ENCODE data around the gene CPM. TPM values are rescaled to one million over a fixed set of nuclear protein-coding genes. Genes with fewer than 3 reads are reported as not detected.
A peak's percentile ranks its signal among the peaks of the same experiment; 100 is the strongest.

CPM gene
- total and polyA plus RNA-seq, 9 donors, result 2.0 to 11.3 (median 3.5) TPM

- no peak for DNase-seq
- Histone ChIP-seq H3K36me3 (ENCODE audit: control insufficient read depth, insufficient read depth, low read length) (no peaks in the 10 kb centered on the region), H3K4me3 (ENCODE audit: low read length) (no peak overlapping the region), H3K9me3 (replicated peaks; ENCODE audit: control insufficient read depth, low read depth, low read length) (no peaks in the 10 kb centered on the region), H3K4me1 (ENCODE audit: control insufficient read depth, insufficient read depth, low read length) (no peaks in the 10 kb centered on the region), H3K27me3 (ENCODE audit: control insufficient read depth, insufficient read depth, low read length) (no peaks in the 10 kb centered on the region), H3K27ac (ENCODE audit: low read length) (no peak overlapping the region)
- no CpG with 5 or more reads among the region's 8 CpGs for WGBS (ENCODE audit: insufficient coverage)
Observed at GRCh38 chr12:68971404-68971803, 38.4 kb upstream of the CPM start.

DNA sequence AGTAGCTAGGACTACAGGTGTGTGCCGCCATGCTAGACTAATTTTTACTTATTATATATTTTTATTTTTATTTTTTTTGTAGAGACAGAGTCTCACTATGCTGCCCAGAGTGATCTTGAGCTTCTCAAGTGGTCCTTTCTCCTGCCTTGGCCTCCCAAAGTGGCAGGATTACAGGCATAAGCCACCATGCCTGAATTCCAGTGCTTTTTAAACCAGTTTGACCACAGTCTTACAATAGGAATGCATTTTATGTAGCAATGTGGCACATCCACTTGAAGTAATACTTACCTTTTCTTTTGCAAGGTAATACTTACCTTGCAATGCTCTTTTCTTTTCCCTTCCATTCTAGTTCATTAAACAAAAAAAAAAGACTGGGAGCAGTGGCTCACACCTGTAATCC is 38.0 kb upstream of the CPM start:
- WGBS (ENCODE audit: insufficient coverage), result no CpG with 5 or more reads among the region's 1 CpG
- no peaks in the 10 kb centered on the region for H3K36me3 ChIP-seq (ENCODE audit: control insufficient read depth, insufficient read depth, low read length)
- H3K27ac ChIP-seq (ENCODE audit: low read length), result no peak overlapping the region
- DNase-seq, result no peak
- H3K27me3 ChIP-seq (ENCODE audit: control insufficient read depth, insufficient read depth, low read length), result no peaks in the 10 kb centered on the region
- H3K9me3 ChIP-seq (replicated peaks; ENCODE audit: control insufficient read depth, low read depth, low read length), result no peaks in the 10 kb centered on the region
- H3K4me3 ChIP-seq (ENCODE audit: low read length), result no peak overlapping the region
- no peaks in the 10 kb centered on the region for H3K4me1 ChIP-seq (ENCODE audit: control insufficient read depth, insufficient read depth, low read length)

- DNase-seq, result no peak
- Histone ChIP-seq H3K36me3 (ENCODE audit: control insufficient read depth, insufficient read depth, low read length) (no peaks in the 10 kb centered on the region), H3K27me3 (ENCODE audit: control insufficient read depth, insufficient read depth, low read length) (no peaks in the 10 kb centered on the region), H3K4me3 (ENCODE audit: low read length) (no peak overlapping the region), H3K27ac (ENCODE audit: low read length) (no peak overlapping the region), H3K9me3 (replicated peaks; ENCODE audit: control insufficient read depth, low read depth, low read length) (no peaks in the 10 kb centered on the region), H3K4me1 (ENCODE audit: control insufficient read depth, insufficient read depth, low read length) (no peaks in the 10 kb centered on the region)
Observed at GRCh38 chr12:68970306-68970705, 37.3 kb upstream of the CPM start.

- Histone ChIP-seq H3K4me3 (ENCODE audit: low read length) (no peak overlapping the region), H3K4me1 (ENCODE audit: control insufficient read depth, insufficient read depth, low read length) (no peaks in the 10 kb centered on the region), H3K36me3 (ENCODE audit: control insufficient read depth, insufficient read depth, low read length) (no peaks in the 10 kb centered on the region), H3K27me3 (ENCODE audit: control insufficient read depth, insufficient read depth, low read length) (no peaks in the 10 kb centered on the region), H3K9me3 (replicated peaks; ENCODE audit: control insufficient read depth, low read depth, low read length) (no peaks in the 10 kb centered on the region), H3K27ac (ENCODE audit: low read length) (no peak overlapping the region)
- no peak for DNase-seq
- no CpG with 5 or more reads among the region's 3 CpGs for WGBS (ENCODE audit: insufficient coverage)
Observed at GRCh38 chr12:68967046-68967445, 34.1 kb upstream of the CPM start.

DNA sequence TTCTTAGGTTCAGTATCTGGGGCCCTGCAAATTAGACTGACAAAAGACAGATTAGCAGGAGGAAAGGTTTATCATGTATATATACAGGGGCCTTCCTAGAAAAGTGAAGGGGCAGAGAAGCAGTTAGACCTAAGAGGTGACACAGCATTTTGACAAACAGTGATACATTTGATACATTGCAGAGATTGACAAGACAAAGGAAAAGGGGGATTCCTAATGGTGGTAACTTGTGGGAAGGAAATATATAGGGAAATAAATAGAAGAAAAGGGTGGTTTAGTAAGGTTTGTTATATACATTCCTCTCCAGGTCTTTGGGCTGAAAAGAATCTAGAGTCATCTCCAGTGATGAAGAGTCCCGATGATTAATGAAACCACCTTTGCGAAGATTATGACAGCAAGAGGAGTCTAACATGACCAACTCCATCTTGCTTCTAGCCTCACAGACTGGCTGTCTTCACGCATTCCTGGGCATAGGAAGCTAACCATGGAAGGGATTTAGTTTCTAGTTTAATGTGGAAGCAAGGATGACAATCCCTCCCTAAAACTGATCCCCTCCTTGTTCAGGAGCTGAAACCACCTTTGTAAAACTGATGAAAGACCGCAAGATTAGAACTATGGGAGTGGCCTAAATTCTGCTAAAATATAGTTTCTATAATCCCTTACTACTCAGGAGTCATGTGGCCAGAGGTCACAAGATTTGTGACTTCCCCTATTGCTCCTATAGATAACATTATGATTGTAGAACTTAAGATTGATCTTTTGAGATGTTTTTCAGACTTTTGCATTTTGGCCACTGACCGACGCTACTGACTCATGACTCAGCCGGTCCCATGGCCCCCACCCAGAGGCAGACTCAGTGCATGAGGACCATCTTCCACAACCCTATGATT is 31.1 kb upstream of the CPM start:
- Histone ChIP-seq H3K4me1 (ENCODE audit: control insufficient read depth, insufficient read depth, low read length) (no peaks in the 10 kb centered on the region), H3K9me3 (replicated peaks; ENCODE audit: control insufficient read depth, low read depth, low read length) (no peaks in the 10 kb centered on the region), H3K27me3 (ENCODE audit: control insufficient read depth, insufficient read depth, low read length) (no peaks in the 10 kb centered on the region), H3K27ac (ENCODE audit: low read length) (no peak overlapping the region), H3K4me3 (ENCODE audit: low read length) (no peak overlapping the region), H3K36me3 (ENCODE audit: control insufficient read depth, insufficient read depth, low read length) (no peaks in the 10 kb centered on the region)
- WGBS (ENCODE audit: insufficient coverage), result 97% methylated on average over 4 of the region's 7 CpGs
- no peak for DNase-seq

DNA sequence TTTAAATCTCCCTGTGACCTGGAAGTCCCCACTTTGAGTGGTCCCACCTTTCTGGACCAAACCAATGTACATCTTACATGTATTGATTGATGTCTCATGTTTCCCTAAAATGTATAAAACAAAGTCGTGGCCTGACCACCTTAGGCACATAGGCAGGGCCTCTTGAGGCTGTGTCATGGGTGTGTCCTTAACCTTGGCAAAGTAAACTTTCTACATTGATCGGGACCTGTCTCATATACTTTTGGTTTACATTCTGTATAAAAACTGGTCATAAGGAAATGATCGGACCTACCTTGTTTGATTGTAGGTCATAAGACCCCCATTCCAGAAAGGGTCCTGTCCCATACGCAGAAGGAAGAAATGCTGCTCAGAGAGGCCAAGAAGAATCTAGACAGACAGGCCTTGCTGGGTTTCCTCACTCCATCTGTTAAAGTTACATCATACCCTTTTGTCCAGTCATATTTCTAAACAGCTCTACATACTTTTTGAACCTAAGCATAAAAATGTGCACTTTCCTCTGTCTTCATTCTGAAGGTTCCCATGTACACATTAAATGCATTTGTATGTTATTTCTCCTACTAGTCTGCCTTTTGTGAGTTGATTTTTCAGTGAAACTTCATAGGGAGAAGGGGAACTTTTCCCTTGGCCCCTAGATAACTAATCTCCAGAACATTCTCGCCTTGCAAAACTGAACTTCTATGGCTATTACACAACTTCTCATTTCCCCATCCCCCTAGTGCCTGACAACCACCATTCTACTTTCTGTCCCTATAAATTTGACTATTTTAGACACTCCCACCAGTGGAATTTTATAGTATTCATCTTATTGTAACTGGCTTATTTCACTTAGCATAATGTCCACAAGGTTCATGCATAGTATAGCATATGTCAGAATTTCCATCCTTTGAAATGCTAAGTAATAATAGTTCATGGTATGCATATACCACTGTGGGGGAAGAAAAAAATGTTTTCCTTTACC is 30.2 kb upstream of the CPM start:
- H3K9me3 ChIP-seq (replicated peaks; ENCODE audit: control insufficient read depth, low read depth, low read length), result no peaks in the 10 kb centered on the region
- no peak overlapping the region for H3K4me3 ChIP-seq (ENCODE audit: low read length)
- no peak overlapping the region for H3K27ac ChIP-seq (ENCODE audit: low read length)
- no peaks in the 10 kb centered on the region for H3K27me3 ChIP-seq (ENCODE audit: control insufficient read depth, insufficient read depth, low read length)
- no peaks in the 10 kb centered on the region for H3K4me1 ChIP-seq (ENCODE audit: control insufficient read depth, insufficient read depth, low read length)
- peak; percentile 25 for DNase-seq
- H3K36me3 ChIP-seq (ENCODE audit: control insufficient read depth, insufficient read depth, low read length), result no peaks in the 10 kb centered on the region
- 100% methylated on average over 1 of the region's 5 CpGs for WGBS (ENCODE audit: insufficient coverage)

GRCh38 chr12:68959891-68960464 is 27.0 kb upstream of the CPM start:
- Histone ChIP-seq H3K27me3 (ENCODE audit: control insufficient read depth, insufficient read depth, low read length) (no peaks in the 10 kb centered on the region), H3K9me3 (replicated peaks; ENCODE audit: control insufficient read depth, low read depth, low read length) (no peaks in the 10 kb centered on the region), H3K4me3 (ENCODE audit: low read length) (no peak overlapping the region), H3K27ac (ENCODE audit: low read length) (no peak overlapping the region), H3K36me3 (ENCODE audit: control insufficient read depth, insufficient read depth, low read length) (no peaks in the 10 kb centered on the region), H3K4me1 (ENCODE audit: control insufficient read depth, insufficient read depth, low read length) (no peaks in the 10 kb centered on the region)
- DNase-seq, result peak; percentile 80
- WGBS (ENCODE audit: insufficient coverage), result 33% methylated on average over 1 of the region's 7 CpGs

DNA sequence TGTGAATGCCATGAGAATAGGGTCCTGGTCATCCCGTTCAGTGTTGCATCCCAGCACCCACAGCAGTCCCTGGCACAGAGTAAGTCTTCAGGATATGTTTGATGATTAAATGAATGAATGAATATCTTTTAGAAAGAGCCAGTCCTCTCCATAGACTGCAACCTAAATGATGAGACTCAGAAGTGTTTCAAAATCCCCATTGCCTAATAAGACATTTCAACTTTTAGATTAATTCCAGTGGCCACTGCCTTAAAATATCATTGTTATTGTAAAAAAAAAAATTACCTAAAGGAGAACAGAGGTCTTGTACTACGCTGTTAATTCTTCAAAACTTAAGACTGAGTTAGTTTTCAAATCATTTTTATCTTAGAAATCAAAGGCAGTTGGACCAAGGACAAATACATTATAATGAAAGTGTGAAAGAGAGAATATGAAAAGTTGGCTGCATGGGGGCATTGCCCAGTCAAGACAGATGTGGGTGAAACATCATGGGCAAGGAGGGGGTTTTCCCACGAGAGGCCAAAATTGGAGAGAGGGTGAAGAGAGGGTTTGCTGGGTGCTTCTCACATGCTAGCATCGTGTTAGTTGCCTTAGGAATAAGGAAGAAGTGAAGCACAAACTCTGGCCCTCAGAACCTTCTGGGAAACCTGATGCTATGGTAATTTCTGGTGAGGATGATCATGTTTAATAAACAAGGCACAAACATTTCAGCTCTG is 26.3 kb upstream of the CPM start:
- no peak overlapping the region for H3K4me3 ChIP-seq (ENCODE audit: low read length)
- H3K27me3 ChIP-seq (ENCODE audit: control insufficient read depth, insufficient read depth, low read length), result no peaks in the 10 kb centered on the region
- WGBS (ENCODE audit: insufficient coverage), result 65% methylated on average over 2 of the region's 4 CpGs
- no peaks in the 10 kb centered on the region for H3K4me1 ChIP-seq (ENCODE audit: control insufficient read depth, insufficient read depth, low read length)
- no peaks in the 10 kb centered on the region for H3K9me3 ChIP-seq (replicated peaks; ENCODE audit: control insufficient read depth, low read depth, low read length)
- peak; percentile 44 for DNase-seq
- no peaks in the 10 kb centered on the region for H3K36me3 ChIP-seq (ENCODE audit: control insufficient read depth, insufficient read depth, low read length)
- H3K27ac ChIP-seq (ENCODE audit: low read length), result no peak overlapping the region

GRCh38 chr12:68958322-68958721 is 25.4 kb upstream of the CPM start:
- Histone ChIP-seq H3K4me1 (ENCODE audit: control insufficient read depth, insufficient read depth, low read length) (no peaks in the 10 kb centered on the region), H3K9me3 (replicated peaks; ENCODE audit: control insufficient read depth, low read depth, low read length) (no peaks in the 10 kb centered on the region), H3K27ac (ENCODE audit: low read length) (no peak overlapping the region), H3K27me3 (ENCODE audit: control insufficient read depth, insufficient read depth, low read length) (no peaks in the 10 kb centered on the region), H3K36me3 (ENCODE audit: control insufficient read depth, insufficient read depth, low read length) (no peaks in the 10 kb centered on the region), H3K4me3 (ENCODE audit: low read length) (no peak overlapping the region)
- DNase-seq, result no peak
- 50% methylated on average over 3 of the region's 3 CpGs for WGBS (ENCODE audit: insufficient coverage)

Measured in muscle of leg (tissue), 11 donors.